ENCODE results near the gene HELQ. TPM values are rescaled to one million over a fixed set of nuclear protein-coding genes. Genes with fewer than 3 reads are reported as not detected.

Gene HELQ
- total and polyA plus RNA-seq, 10 of the 15 experiments (the other 5 are each of a cell fraction or from before 2014, with no cell fraction given): 4.5 to 13.3 (median 10.6) TPM

DNA sequence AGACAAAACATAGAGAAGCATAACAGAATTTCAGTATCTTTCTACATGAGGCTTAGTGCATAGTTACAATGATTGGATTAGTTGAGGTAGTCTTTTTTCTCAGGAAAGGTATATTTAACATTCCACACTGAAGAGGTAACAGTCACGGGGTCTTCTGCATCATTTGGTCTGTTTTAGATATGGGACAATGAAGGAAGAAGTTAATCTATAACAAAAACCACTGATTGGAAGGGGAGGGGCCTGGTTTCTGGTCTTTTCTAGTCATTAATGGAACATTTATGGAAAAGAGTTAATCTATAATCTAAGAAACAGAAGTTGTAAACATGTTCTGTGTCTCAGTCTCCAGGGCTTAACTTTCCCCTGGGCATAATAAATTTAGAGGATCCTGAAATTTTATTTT, 83.7 kb downstream of the HELQ start (continued):
- TF ChIP-seq, protein P1, sequence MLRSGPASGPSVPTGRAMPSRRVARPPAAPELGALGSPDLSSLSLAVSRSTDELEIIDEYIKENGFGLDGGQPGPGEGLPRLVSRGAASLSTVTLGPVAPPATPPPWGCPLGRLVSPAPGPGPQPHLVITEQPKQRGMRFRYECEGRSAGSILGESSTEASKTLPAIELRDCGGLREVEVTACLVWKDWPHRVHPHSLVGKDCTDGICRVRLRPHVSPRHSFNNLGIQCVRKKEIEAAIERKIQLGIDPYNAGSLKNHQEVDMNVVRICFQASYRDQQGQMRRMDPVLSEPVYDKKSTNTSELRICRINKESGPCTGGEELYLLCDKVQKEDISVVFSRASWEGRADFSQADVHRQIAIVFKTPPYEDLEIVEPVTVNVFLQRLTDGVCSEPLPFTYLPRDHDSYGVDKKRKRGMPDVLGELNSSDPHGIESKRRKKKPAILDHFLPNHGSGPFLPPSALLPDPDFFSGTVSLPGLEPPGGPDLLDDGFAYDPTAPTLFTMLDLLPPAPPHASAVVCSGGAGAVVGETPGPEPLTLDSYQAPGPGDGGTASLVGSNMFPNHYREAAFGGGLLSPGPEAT (IDR thresholded peaks at IDR 0.05; ENCODE audit: low read depth): no peak
- no peak for TF ChIP-seq FOS (IDR thresholded peaks at IDR 0.05; ENCODE audit: borderline replicate concordance, extremely low read depth, insufficient read length)
- TF ChIP-seq IRF4 (IDR thresholded peaks at IDR 0.05; ENCODE audit: low read depth, low read length): no peak

DNA sequence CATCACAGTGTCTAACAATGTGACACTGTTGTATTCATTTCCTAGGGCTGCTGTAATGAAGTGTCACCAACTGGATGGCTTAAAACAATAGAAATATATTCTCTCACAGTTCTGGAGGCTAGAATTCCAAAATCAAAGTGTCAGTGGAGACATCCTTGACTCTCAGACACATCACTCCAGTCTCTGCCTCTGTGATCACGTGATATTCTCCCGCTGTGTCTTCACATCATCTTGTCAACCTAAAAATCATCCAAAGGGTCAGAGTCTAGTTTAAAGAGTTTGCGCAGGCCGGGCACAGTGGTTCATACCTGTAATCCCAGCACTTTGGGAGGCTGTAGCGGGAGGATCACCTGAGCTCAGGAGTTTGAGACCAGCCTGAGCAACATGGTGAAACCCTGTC, 84.4 kb downstream of the HELQ start:
- SMC1A ChIA-PET (ENCODE audit: uncharacterized antibody, unreplicated experiment): interaction anchor here (0.8 kb wide), 1 partner anchor 18 kb away, joined by 3 read pairs; no protein-coding TSS in a partner anchor
- H3K9me3 ChIP-seq (replicated peaks; ENCODE audit: control insufficient read depth, insufficient read depth, low read length): no peaks in the 10 kb centered on the region; the same call in 2 of the 3 replicates
- FAIRE-seq (no peak), DNase-seq (ENCODE audit: low read depth, low spot score) (no peak), ATAC-seq (no peak)
- TF ChIP-seq KLF5 (IDR thresholded peaks at IDR 0.05; ENCODE audit: partially characterized antibody): no peak
- RAD21 ChIA-PET (ENCODE audit: unreplicated experiment): no interaction called here
- in situ Hi-C loops (cut with MboI) (no loop called here), intact Hi-C loops (cut with micrococcal nuclease; ENCODE audit: unreplicated experiment) (no loop called here)
- POLR2A ChIA-PET: no interaction called here
- no peak overlapping the region for H3K4me2 ChIP-seq (ENCODE audit: control insufficient read depth, insufficient read depth)
- no peaks in the 10 kb centered on the region for H4K20me1 ChIP-seq (ENCODE audit: control insufficient read depth, insufficient read depth)
- no peaks in the 10 kb centered on the region for H3K36me3 ChIP-seq (ENCODE audit: control insufficient read depth in 2 of 2, insufficient read depth in 2 of 2, low read length in 1 of 2)
- CTCF ChIA-PET: no interaction called here
- no TSS peak for BruUV-seq (replicated peaks)
- 61% methylated on average over 5 of the region's 5 CpGs for WGBS (ENCODE audit: insufficient coverage, insufficient replicate concordance, low lambda C conversion rate, missing lambda C conversion rate)
- H3K4me3 ChIP-seq: no peak overlapping the region
- H3K27me3 ChIP-seq (replicated peaks in 1 of 2; ENCODE audit: control insufficient read depth in 2 of 2, insufficient read depth in 2 of 2, low read length in 1 of 2): no peaks in the 10 kb centered on the region
- H3K4me1 ChIP-seq (ENCODE audit: control insufficient read depth, insufficient read depth, low read length): no peaks in the 10 kb centered on the region
- no peak overlapping the region for H3K9ac ChIP-seq (ENCODE audit: control insufficient read depth, insufficient read depth, low read length)
- H2AFZ ChIP-seq (ENCODE audit: control insufficient read depth, low read depth, low read length): no peak overlapping the region
- no peaks in the 10 kb centered on the region for H3K79me2 ChIP-seq (ENCODE audit: control insufficient read depth, insufficient read depth, low read length)
- H3K27ac ChIP-seq (ENCODE audit: control insufficient read depth, insufficient read depth): no peak overlapping the region

DNA sequence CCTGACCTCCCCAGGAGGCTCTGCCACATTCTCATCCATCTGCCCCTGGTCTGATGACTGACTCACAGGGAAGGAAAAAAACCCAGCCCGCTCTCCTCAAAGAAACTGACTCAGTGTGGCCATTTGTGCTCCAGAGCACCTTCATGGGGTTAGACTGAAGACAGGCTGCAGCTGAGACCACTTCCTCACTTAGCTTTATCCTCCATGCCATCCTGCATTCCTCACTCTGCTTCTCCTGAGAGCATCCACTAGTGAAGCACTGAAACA, 85.0 kb downstream of the HELQ start:
- FAIRE-seq (no peak), DNase-seq (ENCODE audit: low read depth, low spot score) (no peak), ATAC-seq (no peak)
- Histone ChIP-seq H3K27ac (ENCODE audit: control insufficient read depth, insufficient read depth) (no peak overlapping the region), H3K9me3 (replicated peaks; ENCODE audit: control insufficient read depth, insufficient read depth, low read length) (no peaks in the 10 kb centered on the region; the same call in 2 of the 3 replicates), H2AFZ (ENCODE audit: control insufficient read depth, low read depth, low read length) (no peak overlapping the region), H3K4me3 (no peak overlapping the region), H3K4me1 (ENCODE audit: control insufficient read depth, insufficient read depth, low read length) (no peaks in the 10 kb centered on the region), H3K27me3 (replicated peaks in 1 of 2; ENCODE audit: control insufficient read depth in 2 of 2, insufficient read depth in 2 of 2, low read length in 1 of 2) (no peaks in the 10 kb centered on the region), H3K9ac (ENCODE audit: control insufficient read depth, insufficient read depth, low read length) (no peak overlapping the region), H4K20me1 (ENCODE audit: control insufficient read depth, insufficient read depth) (no peaks in the 10 kb centered on the region), H3K79me2 (ENCODE audit: control insufficient read depth, insufficient read depth, low read length) (no peaks in the 10 kb centered on the region), H3K36me3 (ENCODE audit: control insufficient read depth in 2 of 2, insufficient read depth in 2 of 2, low read length in 1 of 2) (no peaks in the 10 kb centered on the region), H3K4me2 (ENCODE audit: control insufficient read depth, insufficient read depth) (no peak overlapping the region)
- TF ChIP-seq, protein P1 (IDR thresholded peaks at IDR 0.05; ENCODE audit: low read depth): no peak
- TF ChIP-seq ZNF207 (IDR thresholded peaks at IDR 0.05; ENCODE audit: borderline replicate concordance): no peak
- intact Hi-C loops (cut with micrococcal nuclease; ENCODE audit: unreplicated experiment): no loop called here
- ChIA-PET RAD21 (ENCODE audit: unreplicated experiment) (no interaction called here), SMC1A (ENCODE audit: uncharacterized antibody, unreplicated experiment) (interaction anchor here (1.4 kb wide), 1 partner anchor 14 kb away, joined by 4 read pairs; no protein-coding TSS in a partner anchor), CTCF (interaction anchor here (1.3 kb wide), 1 partner anchor 9 kb away, joined by 4 read pairs; no protein-coding TSS in a partner anchor), POLR2A (interaction anchor here (0.5 kb wide), 1 partner anchor 49 kb away, joined by 3 read pairs; no protein-coding TSS in a partner anchor)
- WGBS (ENCODE audit: insufficient coverage, insufficient replicate concordance, low lambda C conversion rate, missing lambda C conversion rate): 33% methylated on average over 1 of the region's 1 CpG
- in situ Hi-C loops (cut with MboI): no loop called here
- no TSS peak for BruUV-seq (replicated peaks)
